ENCODE results near the gene EPG5. TPM values are rescaled to one million over a fixed set of nuclear protein-coding genes. Genes with fewer than 3 reads are reported as not detected.

EPG5 gene
- total and polyA plus RNA-seq, 4 donors = 3.2 to 20.3 (median 11.1) TPM

DNA sequence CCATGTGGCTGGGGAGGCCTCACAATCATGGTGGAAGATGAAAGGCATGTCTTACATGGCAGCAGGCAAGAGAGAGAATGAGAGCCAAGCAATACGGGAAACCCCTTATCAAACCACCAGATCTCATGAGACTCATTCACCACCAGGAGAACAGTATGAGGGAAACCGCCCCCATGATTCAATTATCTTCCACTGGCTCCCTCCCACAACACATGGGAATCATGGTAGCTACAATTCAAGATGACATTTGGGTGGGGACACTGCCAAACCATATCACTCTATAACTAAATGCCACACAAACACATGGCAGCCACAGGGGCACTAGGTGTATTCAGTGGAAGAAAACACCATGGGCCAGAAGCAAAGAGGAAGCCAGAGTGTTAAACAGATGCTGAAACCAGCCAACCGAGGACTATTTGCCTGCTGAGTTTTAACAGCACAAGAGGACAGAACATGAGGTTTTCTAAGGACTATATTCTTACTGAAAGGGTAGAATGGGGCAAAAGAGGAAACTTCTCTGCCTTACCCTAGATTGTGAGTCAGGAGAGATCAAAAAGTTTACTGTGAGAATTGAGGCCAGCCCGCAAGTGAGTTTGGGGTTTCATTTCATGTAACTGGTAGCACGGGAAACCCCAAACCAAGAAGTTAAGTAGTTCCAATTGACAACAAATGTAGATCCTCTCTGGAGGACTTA lies 92.5 kb downstream of the EPG5 start (continued):
- TF ChIP-seq REST (IDR thresholded peaks at IDR 0.05) = no peak

- H3K36me3 ChIP-seq (ENCODE audit: control insufficient read depth in 4 of 4, insufficient read depth in 3 of 4, low read depth in 1 of 4, low read length in 3 of 4) = peaks cover 5 to 17% (median 11%) of the 10 kb centered on the region in 4 donors
- TF ChIP-seq ZBTB33 (IDR thresholded peaks at IDR 0.05) = no peak
- TF ChIP-seq ATF3 (IDR thresholded peaks at IDR 0.05) = no peak
- no peak for TF ChIP-seq SP1 (IDR thresholded peaks at IDR 0.05)
- TF ChIP-seq FOXA2 (IDR thresholded peaks at IDR 0.05) = no peak
- TF ChIP-seq, protein P1, sequence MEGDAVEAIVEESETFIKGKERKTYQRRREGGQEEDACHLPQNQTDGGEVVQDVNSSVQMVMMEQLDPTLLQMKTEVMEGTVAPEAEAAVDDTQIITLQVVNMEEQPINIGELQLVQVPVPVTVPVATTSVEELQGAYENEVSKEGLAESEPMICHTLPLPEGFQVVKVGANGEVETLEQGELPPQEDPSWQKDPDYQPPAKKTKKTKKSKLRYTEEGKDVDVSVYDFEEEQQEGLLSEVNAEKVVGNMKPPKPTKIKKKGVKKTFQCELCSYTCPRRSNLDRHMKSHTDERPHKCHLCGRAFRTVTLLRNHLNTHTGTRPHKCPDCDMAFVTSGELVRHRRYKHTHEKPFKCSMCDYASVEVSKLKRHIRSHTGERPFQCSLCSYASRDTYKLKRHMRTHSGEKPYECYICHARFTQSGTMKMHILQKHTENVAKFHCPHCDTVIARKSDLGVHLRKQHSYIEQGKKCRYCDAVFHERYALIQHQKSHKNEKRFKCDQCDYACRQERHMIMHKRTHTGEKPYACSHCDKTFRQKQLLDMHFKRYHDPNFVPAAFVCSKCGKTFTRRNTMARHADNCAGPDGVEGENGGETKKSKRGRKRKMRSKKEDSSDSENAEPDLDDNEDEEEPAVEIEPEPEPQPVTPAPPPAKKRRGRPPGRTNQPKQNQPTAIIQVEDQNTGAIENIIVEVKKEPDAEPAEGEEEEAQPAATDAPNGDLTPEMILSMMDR (IDR thresholded peaks at IDR 0.05; ENCODE audit: low read depth, low read length, missing input control) = no peak
- TF ChIP-seq TAF1 (conservative IDR thresholded peaks at IDR 0.05) = no peak
- no peak for TF ChIP-seq FOXA1 (IDR thresholded peaks at IDR 0.05)
- TF ChIP-seq, protein P2, sequence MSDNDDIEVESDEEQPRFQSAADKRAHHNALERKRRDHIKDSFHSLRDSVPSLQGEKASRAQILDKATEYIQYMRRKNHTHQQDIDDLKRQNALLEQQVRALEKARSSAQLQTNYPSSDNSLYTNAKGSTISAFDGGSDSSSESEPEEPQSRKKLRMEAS (IDR thresholded peaks at IDR 0.05) = no peak
- no peak for TF ChIP-seq JUND (IDR thresholded peaks at IDR 0.05)
- TF ChIP-seq HNF4G (IDR thresholded peaks at IDR 0.05) = no peak
- no peak for TF ChIP-seq NR2F2 (IDR thresholded peaks at IDR 0.05)
- TF ChIP-seq YY1 (IDR thresholded peaks at IDR 0.05) = no peak
- 79% methylated on average over 5 of the region's 5 CpGs for WGBS
These were observed 95.6 kb downstream of the EPG5 start for GRCh38 chr18:45871431-45872084.

More at GRCh38 chr18:45871431-45872084, 95.6 kb downstream of the EPG5 start:
- H3K4me1 ChIP-seq (ENCODE audit: control insufficient read depth in 4 of 4, insufficient read depth in 4 of 4, low read length in 3 of 4) = peaks cover 0 to 7% (median 4%) of the 10 kb centered on the region in 4 donors
- H3K9me3 ChIP-seq (ENCODE audit: control insufficient read depth in 4 of 4, low read length in 3 of 4) = no peaks in the 10 kb centered on the region
- no peak overlapping the region for H3K27ac ChIP-seq (ENCODE audit: low read depth in 1 of 2, low read length in 2 of 2)
- no peaks in the 10 kb centered on the region for H3K27me3 ChIP-seq (ENCODE audit: control insufficient read depth in 4 of 4, insufficient read depth in 4 of 4, low read length in 3 of 4)
- no peak for DNase-seq (ENCODE audit: low spot score)
- no peak overlapping the region for H3K4me3 ChIP-seq (ENCODE audit: low read depth in 1 of 3, low read length in 3 of 3)
- H3K9ac ChIP-seq (ENCODE audit: low read depth in 1 of 2, low read length in 2 of 2) = no peak overlapping the region
